Activated T-helper 2 cell treated with anti-CD3 and anti-CD28 coated beads, Interferon-gamma antibody, Interleukin-2, Interleukin-4, amounts not matched to agents 10 μg/mL and 5 μg/mL and 100 μg/mL, durations not matched to agents 14 hours and 24 hours and 36 hours (primary cell): Measurements from ENCODE around the gene EDIL3. TPM values are rescaled to one million over a fixed set of nuclear protein-coding genes. Genes with fewer than 3 reads are reported as not detected.
"Not testable (repeated sequence)": the region's sequence is repeated elsewhere in the genome, so short reads cannot be mapped to it uniquely, and the experiment has no call there.

ENCODE experiments used
- DNase-seq: peaks from one replicate; pipeline ENCODE4 v3.0.0; 2021; ENCODE audit warnings: low spot score
- H3K27ac Mint-ChIP-seq: one replicate; pipeline ENCODE4 v1.8.0; 2021; ENCODE audit warnings: mixed read lengths
- H3K27me3 Mint-ChIP-seq: one replicate; pipeline ENCODE4 v1.8.0; 2021; ENCODE audit warnings: low read depth, mixed read lengths
- H3K36me3 Mint-ChIP-seq: one replicate; pipeline ENCODE4 v1.8.0; 2021; ENCODE audit warnings: low read depth, mixed read lengths
- H3K4me1 Mint-ChIP-seq: one replicate; pipeline ENCODE4 v1.8.0; 2021; ENCODE audit warnings: low read depth, mixed read lengths
- H3K4me3 Mint-ChIP-seq: one replicate; pipeline ENCODE4 v1.8.0; 2021; ENCODE audit warnings: low read depth, mild to moderate bottlenecking, moderate library complexity, mixed read lengths
- H3K9me3 Mint-ChIP-seq: one replicate; pipeline ENCODE4 v1.8.0; 2021; ENCODE audit warnings: mixed read lengths
- intact Hi-C: fragments of 100-400 bp; cut with micrococcal nuclease; formaldehyde crosslinking; loops from one replicate; pipeline ENCODE4 v1.15.1; 2023
- total RNA-seq: library from RNA; stranded (reverse); gene quantifications from 2 replicates; pipeline ENCODE4 v1.2.3, GENCODE V29; 2022

The EDIL3 gene
- total RNA-seq, 1 donor from 2014 or later: not detected

DNA sequence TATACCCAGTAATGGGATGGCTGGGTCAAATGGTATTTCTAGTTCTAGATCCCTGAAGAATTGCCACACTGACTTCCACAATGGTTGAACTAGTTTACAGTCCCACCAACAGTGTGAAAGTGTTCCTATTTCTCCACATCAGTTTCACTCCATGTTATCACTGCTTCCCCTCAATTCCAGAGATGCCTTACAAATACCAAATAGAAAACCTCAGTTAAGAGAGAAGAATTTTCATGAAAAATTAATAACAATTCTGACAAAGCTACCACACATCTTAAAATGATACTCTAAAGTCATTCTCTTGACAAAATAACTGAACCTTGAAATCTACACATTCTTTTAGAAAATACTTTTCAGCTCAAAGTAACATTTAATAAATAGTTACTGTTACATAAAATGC, 74.8 kb downstream of the EDIL3 start:
- H3K9me3 Mint-ChIP-seq, H3K27ac Mint-ChIP-seq, H3K4me1 Mint-ChIP-seq, intact Hi-C loops, H3K4me3 Mint-ChIP-seq, H3K36me3 Mint-ChIP-seq, H3K27me3 Mint-ChIP-seq, DNase-seq: not testable (repeated sequence)

- no peak overlapping the region for H3K4me3 Mint-ChIP-seq
- H3K27ac Mint-ChIP-seq: no peak overlapping the region
- DNase-seq: no peak
- peaks cover 4% of the 10 kb centered on the region for H3K9me3 Mint-ChIP-seq
- H3K4me1 Mint-ChIP-seq: no peaks in the 10 kb centered on the region
- H3K36me3 Mint-ChIP-seq: no peaks in the 10 kb centered on the region
- H3K27me3 Mint-ChIP-seq: no peaks in the 10 kb centered on the region
- intact Hi-C loops: no loop called here
These were observed 78.1 kb downstream of the EDIL3 start for GRCh38 chr5:84306601-84307000.

DNA sequence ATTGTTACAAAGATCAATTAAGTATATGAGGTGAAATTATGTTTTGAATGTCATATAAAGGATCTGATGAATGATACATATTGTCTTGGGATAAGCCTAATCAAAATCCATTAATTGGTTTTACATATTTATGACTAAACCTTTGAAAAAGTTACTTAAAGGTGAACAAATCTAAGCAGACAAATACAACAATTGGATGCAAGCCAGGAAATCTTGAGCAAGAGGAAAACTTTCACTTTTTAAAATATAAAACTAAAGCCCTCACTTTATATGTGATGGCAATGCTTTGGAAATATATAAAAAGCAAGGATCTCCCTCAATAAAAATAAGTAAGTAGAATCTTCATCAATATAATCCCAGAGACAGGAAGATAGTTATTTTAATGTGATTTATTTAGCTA, 80.1 kb downstream of the EDIL3 start:
- Mint-ChIP-seq H3K36me3 (no peaks in the 10 kb centered on the region), H3K4me3 (no peak overlapping the region), H3K9me3 (no peaks in the 10 kb centered on the region), H3K4me1 (no peaks in the 10 kb centered on the region), H3K27ac (no peak overlapping the region), H3K27me3 (no peaks in the 10 kb centered on the region)
- DNase-seq: no peak
- intact Hi-C loops: no loop called here

DNA sequence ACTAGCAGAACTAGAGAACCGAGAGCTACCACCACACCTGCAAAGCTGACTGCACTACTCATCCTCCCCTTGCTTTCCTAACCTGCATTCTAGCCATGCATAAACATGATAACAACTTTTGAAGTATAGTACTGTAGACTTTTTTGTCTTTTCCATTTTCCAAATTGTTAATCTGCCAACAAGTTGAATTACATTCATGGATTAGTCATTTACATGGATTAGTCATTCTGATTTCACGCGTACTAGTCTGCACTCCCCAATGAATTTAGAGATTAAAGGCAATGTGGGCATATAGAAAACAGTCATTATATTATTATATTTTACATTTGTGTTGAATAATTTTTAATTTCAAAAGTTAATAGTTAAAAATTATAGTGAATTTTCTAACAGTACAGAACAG, 81.4 kb downstream of the EDIL3 start:
- no peaks in the 10 kb centered on the region for H3K9me3 Mint-ChIP-seq
- H3K4me3 Mint-ChIP-seq: no peak overlapping the region
- no peaks in the 10 kb centered on the region for H3K4me1 Mint-ChIP-seq
- intact Hi-C loops: no loop called here
- H3K36me3 Mint-ChIP-seq: no peaks in the 10 kb centered on the region
- no peaks in the 10 kb centered on the region for H3K27me3 Mint-ChIP-seq
- no peak for DNase-seq
- no peak overlapping the region for H3K27ac Mint-ChIP-seq

DNA sequence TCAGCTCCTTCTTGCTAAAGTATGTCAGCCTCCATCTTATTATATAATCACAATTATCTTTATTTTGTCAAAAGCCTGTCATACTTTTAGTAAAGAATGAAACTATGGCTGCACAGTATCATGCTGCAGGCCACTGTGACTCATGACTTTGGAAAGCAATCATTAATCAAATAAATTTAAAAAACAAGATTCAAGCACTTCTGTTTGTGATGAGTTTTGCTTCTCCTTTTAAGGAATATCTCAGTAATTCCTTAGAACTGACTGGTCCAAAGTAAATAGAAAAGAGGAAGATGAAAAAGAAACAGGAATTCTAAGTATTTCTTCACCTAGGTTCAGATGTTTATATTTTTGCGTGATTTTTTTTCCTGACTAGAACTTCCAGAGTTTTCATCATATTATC, 83.1 kb downstream of the EDIL3 start:
- Mint-ChIP-seq H3K27me3 (no peaks in the 10 kb centered on the region), H3K4me3 (no peak overlapping the region), H3K36me3 (no peaks in the 10 kb centered on the region), H3K4me1 (no peaks in the 10 kb centered on the region), H3K9me3 (peaks cover 4% of the 10 kb centered on the region), H3K27ac (no peak overlapping the region)
- no peak for DNase-seq
- intact Hi-C loops: no loop called here

DNA sequence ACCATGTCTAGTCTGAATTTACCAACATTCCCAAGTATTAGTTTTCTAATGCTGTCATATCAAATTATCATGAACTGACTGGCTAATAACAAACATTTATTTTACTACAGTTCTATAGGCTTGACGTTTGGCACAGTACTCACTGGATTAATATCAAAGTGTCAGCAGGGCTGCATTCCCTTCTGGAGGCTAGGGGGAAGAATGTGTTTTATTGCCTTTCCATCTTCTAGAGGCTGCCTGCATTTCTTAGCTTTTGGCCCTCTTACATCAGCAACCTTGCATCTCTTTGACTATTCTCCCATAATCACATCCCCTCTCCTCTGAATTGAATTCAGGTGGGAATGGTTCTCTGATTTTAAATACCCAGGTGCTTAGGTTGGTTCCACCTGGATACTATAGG, 84.7 kb downstream of the EDIL3 start:
- DNase-seq: no peak
- Mint-ChIP-seq H3K36me3 (no peaks in the 10 kb centered on the region), H3K4me3 (no peak overlapping the region), H3K27me3 (no peaks in the 10 kb centered on the region), H3K27ac (no peak overlapping the region), H3K9me3 (peaks cover 4% of the 10 kb centered on the region), H3K4me1 (no peaks in the 10 kb centered on the region)
- intact Hi-C loops: no loop called here

DNA sequence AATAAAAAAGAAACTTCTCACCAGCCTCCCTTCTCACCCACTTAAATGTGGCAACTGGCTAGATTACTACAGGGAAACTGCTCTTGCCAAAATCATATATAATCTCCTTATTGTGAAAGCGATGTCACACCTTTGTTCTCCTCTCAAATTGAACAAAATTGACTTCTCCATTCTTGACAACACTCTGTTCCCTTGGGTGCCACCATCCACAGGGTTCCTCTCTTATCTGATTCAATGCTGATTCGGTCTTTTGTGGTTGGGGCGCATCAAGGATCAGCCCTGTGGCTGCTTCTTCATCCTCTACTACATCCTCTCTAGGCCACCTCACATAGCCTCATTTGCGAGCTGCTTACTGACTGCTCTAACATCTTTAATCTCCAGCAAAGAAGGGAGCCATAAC, 86.1 kb downstream of the EDIL3 start:
- no peaks in the 10 kb centered on the region for H3K36me3 Mint-ChIP-seq
- intact Hi-C loops: no loop called here
- no peaks in the 10 kb centered on the region for H3K4me1 Mint-ChIP-seq
- H3K4me3 Mint-ChIP-seq: no peak overlapping the region
- H3K27me3 Mint-ChIP-seq: no peaks in the 10 kb centered on the region
- H3K27ac Mint-ChIP-seq: no peak overlapping the region
- peaks cover 4% of the 10 kb centered on the region for H3K9me3 Mint-ChIP-seq
- DNase-seq: no peak

- intact Hi-C loops, H3K4me3 Mint-ChIP-seq, H3K36me3 Mint-ChIP-seq: not testable (repeated sequence)
These were observed 87.0 kb downstream of the EDIL3 start for GRCh38 chr5:84297641-84298040.

DNA sequence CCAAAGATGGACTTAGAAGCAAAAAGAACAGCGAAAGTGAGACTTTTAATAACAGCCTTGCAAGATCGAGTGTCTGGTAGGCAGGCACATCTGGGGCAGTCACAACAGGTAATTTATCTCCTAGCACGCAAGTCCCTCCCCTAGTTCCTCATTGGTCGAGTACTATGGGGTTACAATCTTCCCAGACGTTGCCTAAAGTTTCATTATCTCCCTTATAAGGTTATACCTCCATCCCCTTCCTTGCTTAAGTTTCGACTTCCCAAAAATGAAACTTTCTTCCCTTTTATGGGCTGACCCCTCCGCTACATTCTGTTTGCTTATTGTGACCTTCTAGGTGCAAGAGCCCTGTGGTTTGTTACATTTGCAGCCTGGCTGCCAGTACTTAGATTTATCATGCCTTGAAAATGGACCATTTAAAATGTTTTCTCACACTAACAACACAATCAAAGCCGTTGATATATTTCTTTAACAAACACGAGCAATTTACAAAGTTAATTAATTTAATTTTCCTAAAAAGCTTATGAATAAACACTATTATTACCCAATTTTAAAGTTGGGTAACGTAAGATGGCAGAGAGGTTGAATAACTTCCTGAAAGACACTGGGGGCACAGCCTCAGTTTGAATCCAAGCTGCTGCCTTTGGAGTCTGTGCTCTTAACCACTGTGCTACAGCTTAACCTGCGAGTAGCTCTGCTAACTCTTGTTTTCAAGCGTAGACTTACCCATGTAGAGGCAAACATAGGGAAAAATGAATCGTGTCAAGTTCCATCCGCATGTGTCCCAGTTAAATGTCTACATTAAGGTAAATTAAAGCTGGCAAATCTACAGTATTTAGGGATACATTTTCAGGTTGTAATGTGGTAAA, 91.7 kb downstream of the EDIL3 start:
- H3K27me3 Mint-ChIP-seq: no peaks in the 10 kb centered on the region
- no peak overlapping the region for H3K27ac Mint-ChIP-seq
- peaks cover 4% of the 10 kb centered on the region for H3K9me3 Mint-ChIP-seq
- peaks cover 5% of the 10 kb centered on the region for H3K4me1 Mint-ChIP-seq
- DNase-seq: no peak
- intact Hi-C loops: no loop called here
- H3K36me3 Mint-ChIP-seq: no peaks in the 10 kb centered on the region
- H3K4me3 Mint-ChIP-seq: no peak overlapping the region

More at GRCh38 chr5:84297641-84298040, 87.0 kb downstream of the EDIL3 start:
- not testable (repeated sequence) for DNase-seq, H3K27ac Mint-ChIP-seq, H3K9me3 Mint-ChIP-seq, H3K4me1 Mint-ChIP-seq, H3K27me3 Mint-ChIP-seq

GRCh38 chr5:84292000-84292642, 92.6 kb downstream of the EDIL3 start:
- DNase-seq: no peak
- H3K4me3 Mint-ChIP-seq: no peak overlapping the region
- no peaks in the 10 kb centered on the region for H3K36me3 Mint-ChIP-seq
- no peak overlapping the region for H3K27ac Mint-ChIP-seq
- peaks cover 10% of the 10 kb centered on the region for H3K4me1 Mint-ChIP-seq
- intact Hi-C loops: no loop called here
- H3K27me3 Mint-ChIP-seq: no peaks in the 10 kb centered on the region
- H3K9me3 Mint-ChIP-seq: no peaks in the 10 kb centered on the region

DNA sequence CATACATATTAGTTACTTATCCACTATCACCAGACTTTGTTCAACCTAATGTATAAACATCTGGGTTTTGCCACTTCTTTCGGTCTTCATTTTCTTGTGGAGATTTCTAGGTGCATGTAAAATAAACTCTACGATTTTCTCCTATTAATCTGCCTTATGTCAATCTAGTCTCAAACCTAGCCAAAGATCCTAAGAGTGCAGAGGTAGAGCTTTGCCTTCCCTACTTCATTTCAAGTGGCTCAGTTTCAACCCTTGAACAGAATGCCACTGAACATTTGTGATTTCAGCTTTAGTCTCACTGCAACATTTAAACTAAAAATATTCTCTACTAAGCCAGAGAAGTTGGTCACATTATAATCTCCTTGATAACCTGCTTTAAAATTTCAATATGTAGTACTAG, 94.0 kb downstream of the EDIL3 start:
- Mint-ChIP-seq H3K36me3 (no peaks in the 10 kb centered on the region), H3K9me3 (no peaks in the 10 kb centered on the region), H3K4me1 (peaks cover 10% of the 10 kb centered on the region), H3K4me3 (no peak overlapping the region), H3K27ac (no peak overlapping the region), H3K27me3 (no peaks in the 10 kb centered on the region)
- intact Hi-C loops: no loop called here
- DNase-seq: no peak

GRCh38 chr5:84290161-84290560, 94.5 kb downstream of the EDIL3 start:
- H3K27ac Mint-ChIP-seq: no peak overlapping the region
- no peak overlapping the region for H3K4me3 Mint-ChIP-seq
- intact Hi-C loops: no loop called here
- no peak for DNase-seq
- H3K4me1 Mint-ChIP-seq: peaks cover 10% of the 10 kb centered on the region
- no peaks in the 10 kb centered on the region for H3K27me3 Mint-ChIP-seq
- H3K36me3 Mint-ChIP-seq: no peaks in the 10 kb centered on the region
- H3K9me3 Mint-ChIP-seq: no peaks in the 10 kb centered on the region

DNA sequence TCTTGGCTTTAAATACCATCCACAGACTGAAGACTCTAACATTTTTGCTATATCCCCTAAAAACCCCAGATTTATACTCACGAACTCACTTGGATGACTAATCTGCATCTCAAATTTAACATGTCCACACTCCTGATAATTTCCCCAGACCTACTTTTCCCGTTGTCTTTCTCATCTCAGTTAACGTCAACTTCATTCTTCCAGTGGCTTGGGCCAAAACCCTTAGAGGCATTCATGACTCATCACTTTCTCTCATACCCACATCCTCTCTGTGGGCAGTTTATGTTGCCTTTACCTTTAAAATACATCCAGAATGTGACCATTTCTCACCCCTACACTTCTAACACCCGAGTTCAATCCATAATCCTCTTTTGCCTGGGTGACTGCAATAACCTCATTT, 96.7 kb downstream of the EDIL3 start:
- intact Hi-C loops: no loop called here
- H3K27me3 Mint-ChIP-seq: no peaks in the 10 kb centered on the region
- peaks cover 10% of the 10 kb centered on the region for H3K4me1 Mint-ChIP-seq
- H3K36me3 Mint-ChIP-seq: no peaks in the 10 kb centered on the region
- DNase-seq: no peak
- H3K27ac Mint-ChIP-seq: no peak overlapping the region
- H3K4me3 Mint-ChIP-seq: no peak overlapping the region
- no peaks in the 10 kb centered on the region for H3K9me3 Mint-ChIP-seq
